K562 (cell line): Measurements from ENCODE around the gene HIVEP1. TPM values are rescaled to one million over a fixed set of nuclear protein-coding genes. Genes with fewer than 3 reads are reported as not detected.

ENCODE experiments used
- ATAC-seq: fragments of 200-7000 bp; cut with Tn5 transposase; 3 replicates; pipeline ENCODE4 v1.9.1; 2020; ENCODE audit warnings: moderate library complexity
- BruUV-seq: library from RNA; stranded (reverse); fragments of 400-500 nt; replicated peaks from 2 replicates; lab custom pipeline; 2021; lab: Mats Ljungman, UMichigan
- CTCF ChIA-PET: fragments of 300-600 bp; formaldehyde crosslinking; extraction: SDS; loops from one replicate; lab custom pipeline; 2021; ENCODE audit warnings: low intra/inter-chr PET ratio; lab: Yijun Ruan, JAX
- POLR2A ChIA-PET: fragments of 300-600, 350-650 bp; sonication (Branson Sonifier 250); formaldehyde crosslinking; extraction: SDS; loops from one replicate; lab custom pipeline; 2021; ENCODE audit warnings: antibody characterized with exemption, inconsistent platforms; lab: Yijun Ruan, JAX
- DNase-seq, 4 experiments: peaks; one replicate each; pipeline versions ENCODE4 v3.0.0 to v3.0.0-alpha.2; 2011 to 2018; ENCODE audit warnings: low spot score in 3 of 4, mixed read lengths in 3 of 4; ENCODE audit errors: extremely low read depth in 1 of 4
- FAIRE-seq: peaks from 2 replicates; lab custom pipeline; 2011; peaks lifted over from hg19 to GRCh38; lab: Jason Lieb, UNC
- H2AFZ ChIP-seq: 2 replicates; pipeline ENCODE4 v1.6.0; 2011; ENCODE audit warnings: low read depth, low read length, control low read depth, inconsistent platforms
- H3K27ac ChIP-seq: fragments of 200-600 bp; 3 replicates; pipeline ENCODE4 v1.8.0; 2011; ENCODE audit warnings: low read depth, mild to moderate bottlenecking, control low read depth, inconsistent platforms, low read length, moderate library complexity, mixed read lengths; ENCODE audit errors: extremely low read depth
- H3K27me3 ChIP-seq, 2 experiments: fragments of 300-600 bp in 1 of 2; 2 replicates in 1 of 2; 3 replicates in 1 of 2; pipeline versions ENCODE4 v1.6.0 to v1.8.0; 2011; ENCODE audit warnings: inconsistent platforms in 2 of 2, low read length in 2 of 2, mild to moderate bottlenecking in 1 of 2, mixed read lengths in 1 of 2, moderate library complexity in 1 of 2; ENCODE audit not compliant: control insufficient read depth in 2 of 2, insufficient read depth in 2 of 2
- H3K36me3 ChIP-seq: fragments of 300-600 bp; 3 replicates; pipeline ENCODE4 v1.8.0; 2011; ENCODE audit warnings: mild to moderate bottlenecking, low read length, inconsistent platforms; ENCODE audit not compliant: control insufficient read depth, insufficient read depth
- H3K4me1 ChIP-seq, 2 experiments: fragments of 200-600 bp in 1 of 2; replicated peaks in 1 of 2; 2 replicates in 1 of 2; 3 replicates in 1 of 2; pipeline versions ENCODE4 v1.5.1 to v1.8.0; 2011; ENCODE audit warnings: inconsistent platforms in 2 of 2, low read length in 2 of 2, mild to moderate bottlenecking in 1 of 2, mixed read lengths in 1 of 2, moderate library complexity in 1 of 2; ENCODE audit not compliant: control insufficient read depth in 2 of 2, insufficient read depth in 2 of 2
- H3K4me2 ChIP-seq: 2 replicates; pipeline ENCODE4 v1.6.1; 2011; ENCODE audit warnings: low read length, control low read depth, inconsistent platforms, mixed read lengths; ENCODE audit not compliant: insufficient read depth
- H3K4me3 ChIP-seq: fragments of 200-600 bp; sonication (generic), shearing (Covaris generic); 2 replicates; pipeline ENCODE4 v1.5.1; 2016; ENCODE audit warnings: control low read depth, inconsistent platforms
- H3K79me2 ChIP-seq: fragments of 200-600 bp; 3 replicates; pipeline ENCODE4 v1.8.0; 2011; ENCODE audit warnings: low read length, inconsistent platforms; ENCODE audit not compliant: control insufficient read depth, insufficient read depth
- H3K9ac ChIP-seq, 2 experiments: 2 replicates each; pipeline versions ENCODE4 v1.6.0 to v1.6.1; 2011; ENCODE audit warnings: low read depth in 2 of 2, low read length in 2 of 2, control low read depth in 1 of 2, inconsistent platforms in 1 of 2, mild to moderate bottlenecking in 1 of 2, mixed read lengths in 1 of 2; ENCODE audit not compliant: insufficient read depth in 1 of 2
- H3K9me1 ChIP-seq: one replicate; pipeline ENCODE4 v1.6.0; 2011; ENCODE audit warnings: inconsistent platforms, mild to moderate bottlenecking, low read length, moderate library complexity; ENCODE audit not compliant: control insufficient read depth, insufficient read depth
- H3K9me3 ChIP-seq: replicated peaks from 2 replicates; pipeline ENCODE4 v1.5.1; 2011; ENCODE audit warnings: low read depth, low read length, inconsistent platforms; ENCODE audit not compliant: control insufficient read depth, insufficient read depth
- H4K20me1 ChIP-seq: replicated peaks from 2 replicates; pipeline ENCODE4 v1.6.1; 2011; ENCODE audit warnings: low read length, inconsistent platforms, mixed read lengths; ENCODE audit not compliant: control insufficient read depth, insufficient read depth
- BRD9 ChIP-seq: fragments of 450-650 bp; IDR thresholded peaks from 2 replicates; pipeline ENCODE4 v1.6.1; 2018; ENCODE audit warnings: low read depth; ENCODE audit not compliant: partially characterized antibody
- COPS2 ChIP-seq: fragments of 450-650 bp; conservative IDR thresholded peaks from 2 replicates; pipeline ENCODE4 v1.6.1; 2016; ENCODE audit warnings: mild to moderate bottlenecking, moderate library complexity
- FOSL1 ChIP-seq: fragments of 200-800 bp; sonication (Bioruptor generic); conservative IDR thresholded peaks from 2 replicates; pipeline ENCODE4 v1.6.1; 2016; ENCODE audit warnings: missing genetic modification characterization, missing compliant biosample characterization
- GABPA ChIP-seq: fragments of 200-800 bp; sonication (Bioruptor generic); conservative IDR thresholded peaks from 2 replicates; pipeline ENCODE4 v1.6.1; 2016; ENCODE audit warnings: low read depth, missing genetic modification characterization, missing compliant biosample characterization
- HDGF ChIP-seq: fragments of 450-650 bp; IDR thresholded peaks from 2 replicates; pipeline ENCODE4 v1.6.1; 2016
- HNRNPLL ChIP-seq: fragments of 200-400 bp; formaldehyde crosslinking; IDR thresholded peaks from 2 replicates; pipeline ENCODE4 v1.6.1; 2017; ENCODE audit warnings: low read length, low read depth, mild to moderate bottlenecking; ENCODE audit not compliant: poor library complexity, severe bottlenecking
- KLF6 ChIP-seq: fragments of 250-450 bp; sonication (Bioruptor Pico); IDR thresholded peaks from 2 replicates; pipeline ENCODE4 v1.4.0; 2020; ENCODE audit warnings: mild to moderate bottlenecking, moderate library complexity, borderline replicate concordance
- MEF2A ChIP-seq: IDR thresholded peaks from 2 replicates; pipeline ENCODE4 v1.6.1; 2011; ENCODE audit warnings: low read depth, mild to moderate bottlenecking, low read length, moderate library complexity; ENCODE audit not compliant: control insufficient read depth
- MYNN ChIP-seq, 2 experiments: sonication (generic); formaldehyde crosslinking in 1 of 2; IDR thresholded peaks; 2 replicates each; pipeline versions ENCODE4 v1.5.0 to v1.6.1; 2016 to 2020; ENCODE audit warnings: antibody characterized with exemption in 1 of 2, missing genetic modification reagents in 1 of 2
- POLR2A ChIP-seq: fragments of 450-650 bp; conservative IDR thresholded peaks from 2 replicates; pipeline ENCODE4 v1.6.1; 2016
- POLR2B ChIP-seq: fragments of 450-650 bp; IDR thresholded peaks from 2 replicates; pipeline ENCODE4 v1.6.1; 2018; ENCODE audit warnings: low read depth; ENCODE audit not compliant: partially characterized antibody
- RBM15 ChIP-seq: fragments of 200-400 bp; formaldehyde crosslinking; IDR thresholded peaks from 2 replicates; pipeline ENCODE4 v1.6.1; 2018; ENCODE audit warnings: mild to moderate bottlenecking, low read length, moderate library complexity; ENCODE audit not compliant: insufficient read depth
- RBM34 ChIP-seq: fragments of 200-400 bp; formaldehyde crosslinking; IDR thresholded peaks from 2 replicates; pipeline ENCODE4 v1.6.1; 2018; ENCODE audit warnings: low read length, borderline replicate concordance; ENCODE audit not compliant: insufficient read depth
- TOE1 ChIP-seq, 2 experiments: fragments of 450-650 bp in 1 of 2; sonication (generic) in 1 of 2; formaldehyde crosslinking in 1 of 2; IDR thresholded peaks; 2 replicates each; pipeline versions ENCODE4 v1.7.1 to v1.8.0; 2016 to 2022; ENCODE audit warnings: borderline replicate concordance in 2 of 2, mild to moderate bottlenecking in 2 of 2, antibody characterized with exemption in 1 of 2, inconsistent platforms in 1 of 2, low read depth in 1 of 2, missing genetic modification reagents in 1 of 2, moderate library complexity in 1 of 2
- ZC3H11A ChIP-seq: IDR thresholded peaks from 2 replicates; pipeline ENCODE4 v1.6.1; 2012; ENCODE audit warnings: low read depth, low read length, improper control_type of control experiment
- ZC3H4 ChIP-seq: sonication (generic); formaldehyde crosslinking; IDR thresholded peaks from 2 replicates; pipeline ENCODE4 v1.9.0; 2021; ENCODE audit warnings: missing genetic modification reagents, borderline replicate concordance
- ZNF347 ChIP-seq: fragments of 450-650 bp; formaldehyde crosslinking; IDR thresholded peaks from 2 replicates; pipeline ENCODE4 v1.4.0; 2020; ENCODE audit warnings: low read depth, mild to moderate bottlenecking, moderate library complexity
- WGBS: fragments of 100-300 bp; shearing (Covaris generic); methylation state at CpG from one replicate; pipeline ENCODE4 v1.1.6; 2016; ENCODE audit warnings: low coverage, mixed read lengths; ENCODE audit not compliant: insufficient coverage; ENCODE audit errors: missing lambda C conversion rate; 5-methylcytosine and 5-hydroxymethylcytosine counted together
- in situ Hi-C: fragments of 300-500 bp; cut with MboI; formaldehyde crosslinking; loops from 4 replicates; pipeline ENCODE4 v1.15.0; 2018; ENCODE audit warnings: inconsistent platforms, mixed read lengths
- intact Hi-C: fragments of 100-400 bp; cut with micrococcal nuclease; formaldehyde crosslinking; loops from 2 replicates; pipeline ENCODE4 v1.14.2; 2022
- polyA plus RNA-seq, 8 experiments: library from polyadenylated mRNA; depleted of rRNA in 4 of 8; stranded (reverse) in 5 of 8; unstranded in 3 of 8; fragments of >200 nt; fragmentation: Nextera tagmentation in 2 of 8; fragmentation: Illumina TruSeq in 1 of 8; extraction: Ambion mirVana in 2 of 8; extraction: Trizol in 1 of 8; gene quantifications; 2 replicates each; pipeline versions ENCODE4 v1.2.1 to v1.2.3, GENCODE V29; 2011 to 2014; ENCODE audit warnings: inconsistent platforms in 1 of 8, missing spikeins in 1 of 8
- total RNA-seq, 7 experiments: library from RNA; depleted of rRNA in 6 of 7; stranded (reverse); fragments of >200 nt in 6 of 7; fragmentation: Illumina TruSeq in 2 of 7; extraction: Trizol in 2 of 7; gene quantifications; 2 replicates each; pipeline versions ENCODE4 v1.2.1 to v1.2.3, GENCODE V29; 2011 to 2021; ENCODE audit warnings: low replicate concordance in 1 of 7
- TF ChIP-seq, protein P1 (sequence below): IDR thresholded peaks from 2 replicates; pipeline ENCODE4 v1.6.1; 2011; ENCODE audit not compliant: insufficient read length; ENCODE audit errors: extremely low read depth

Gene HIVEP1
- total and polyA plus RNA-seq, 9 of the 15 experiments (the other 6 are each of a cell fraction or from before 2014, with no cell fraction given) = 6.0 to 33.3 (median 21.7) TPM

GRCh38 chr6:12163149-12163548 lies 151.0 kb downstream of the HIVEP1 start:
- no peaks in the 10 kb centered on the region for H3K27me3 ChIP-seq
- no peak overlapping the region for H2AFZ ChIP-seq
- H3K27ac ChIP-seq = no peak overlapping the region
- H3K4me2 ChIP-seq = no peak overlapping the region
- WGBS = 92% methylated on average over 3 of the region's 3 CpGs
- intact Hi-C loops = no loop called here
- H4K20me1 ChIP-seq = no peaks in the 10 kb centered on the region
- no TSS peak for BruUV-seq
- TF ChIP-seq ZNF347 (CRISPR knock-in tag) (no peak), COPS2 (no peak), POLR2A (no peak), MEF2A (no peak), RBM34 (no peak), BRD9 (no peak), KLF6 (CRISPR knock-in tag) (no peak), TOE1 (IDR thresholded peaks at IDR 0.05; ENCODE audit: borderline replicate concordance) (no peak), TOE1 (CRISPR knock-in tag; IDR thresholded peaks at IDR 0.05; ENCODE audit: borderline replicate concordance, low read depth) (no peak), HDGF (no peak), HNRNPLL (no peak), POLR2B (no peak), MYNN (IDR thresholded peaks at IDR 0.05) (no peak), MYNN (CRISPR knock-in tag; IDR thresholded peaks at IDR 0.05) (no peak), RBM15 (no peak), ZC3H4 (CRISPR knock-in tag) (no peak), FOSL1 (no peak), ZC3H11A (no peak), GABPA (tag) (no peak)
- TF ChIP-seq, protein P1, sequence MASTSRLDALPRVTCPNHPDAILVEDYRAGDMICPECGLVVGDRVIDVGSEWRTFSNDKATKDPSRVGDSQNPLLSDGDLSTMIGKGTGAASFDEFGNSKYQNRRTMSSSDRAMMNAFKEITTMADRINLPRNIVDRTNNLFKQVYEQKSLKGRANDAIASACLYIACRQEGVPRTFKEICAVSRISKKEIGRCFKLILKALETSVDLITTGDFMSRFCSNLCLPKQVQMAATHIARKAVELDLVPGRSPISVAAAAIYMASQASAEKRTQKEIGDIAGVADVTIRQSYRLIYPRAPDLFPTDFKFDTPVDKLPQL = no peak
- no peaks in the 10 kb centered on the region for H3K9me1 ChIP-seq
- no peak overlapping the region for H3K4me3 ChIP-seq
- ChIA-PET CTCF (no interaction called here), POLR2A (interaction anchor here (0.7 kb wide), 1 partner anchor 8 kb away, joined by 3 read pairs; no protein-coding TSS in a partner anchor)
- peaks cover 50% of the 10 kb centered on the region for H3K36me3 ChIP-seq
- no peaks in the 10 kb centered on the region for H3K4me1 ChIP-seq
- DNase-seq (no peak), ATAC-seq (no peak), FAIRE-seq (no peak)
- no peaks in the 10 kb centered on the region for H3K9me3 ChIP-seq
- peaks cover 6% of the 10 kb centered on the region; the same call in 1 of the 3 replicates for H3K79me2 ChIP-seq
- no peak overlapping the region for H3K9ac ChIP-seq
- in situ Hi-C loops = no loop called here
